Inflammatory macrophage (primary cell): ENCODE data around the gene PRSS36.
"Not testable (repeated sequence)": the region's sequence is repeated elsewhere in the genome, so short reads cannot be mapped to it uniquely, and the experiment has no call there.

ENCODE experiments used
- DNase-seq, 2 donors: peaks; one replicate each; pipeline ENCODE4 v3.0.0-alpha.2; 2020 to 2022

PRSS36 gene

GRCh38 chr16:31183432-31184428 lies 33.9 kb upstream of the PRSS36 start:
- DNase-seq, result no peak

GRCh38 chr16:31182391-31182790 lies 32.5 kb upstream of the PRSS36 start:
- no peak for DNase-seq

GRCh38 chr16:31181102-31181830 lies 31.4 kb upstream of the PRSS36 start:
- DNase-seq, result peak; percentile 54 to 74

GRCh38 chr16:31179747-31180459 lies 30.0 kb upstream of the PRSS36 start, which contains the start of gene FUS:
Gene FUS (plus strand): TSS chr16:31180139. CDS start chr16:31180215, 76 bp downstream.
- peak; percentile 84 to 91 for DNase-seq

- DNase-seq, result no peak
Measured at GRCh38 chr16:31179219-31179746, 29.4 kb upstream of the PRSS36 start.

- peak; percentile 86 to 95 for DNase-seq
Measured at GRCh38 chr16:31177136-31177535, 27.3 kb upstream of the PRSS36 start.

GRCh38 chr16:31170048-31170447 lies 20.2 kb upstream of the PRSS36 start:
- not testable (repeated sequence) for DNase-seq

- no peak for DNase-seq
Measured at GRCh38 chr16:31168848-31169247, 19.0 kb upstream of the PRSS36 start.

GRCh38 chr16:31167315-31167714 lies 17.4 kb upstream of the PRSS36 start:
- DNase-seq, result peak in 1 of 2 donors; percentile 20

GRCh38 chr16:31157136-31157535 lies 7.3 kb upstream of the PRSS36 start:
- DNase-seq, result peak; percentile 87 to 91

- peak; percentile 35 to 42 for DNase-seq
Measured at GRCh38 chr16:31150976-31151375, 1.1 kb upstream of the PRSS36 start.

GRCh38 chr16:31149332-31149731 lies 534 bp downstream of the PRSS36 start:
- peak in 1 of 2 donors; percentile 46 for DNase-seq

- no peak for DNase-seq
Measured at GRCh38 chr16:31148896-31149295, 970 bp downstream of the PRSS36 start.

GRCh38 chr16:31148281-31148728 lies 1.6 kb downstream of the PRSS36 start:
- DNase-seq, result no peak

- no peak for DNase-seq
Measured at GRCh38 chr16:31147574-31147973, 2.3 kb downstream of the PRSS36 start.

- DNase-seq, result peak; percentile 7 to 42
Measured at GRCh38 chr16:31145398-31145990, 4.4 kb downstream of the PRSS36 start.

GRCh38 chr16:31144418-31144817 lies 5.4 kb downstream of the PRSS36 start:
- not testable (repeated sequence) for DNase-seq

GRCh38 chr16:31143694-31144148 lies 6.1 kb downstream of the PRSS36 start:
- DNase-seq, result no peak

- DNase-seq, result no peak
Measured at GRCh38 chr16:31143011-31143693, 6.7 kb downstream of the PRSS36 start.

- DNase-seq, result peak; percentile 99
Measured at GRCh38 chr16:31142109-31143010, 7.5 kb downstream of the PRSS36 start.
